T-cell (primary cell): ENCODE data around the gene SHISA8. TPM values are rescaled to one million over a fixed set of nuclear protein-coding genes. Genes with fewer than 3 reads are reported as not detected.
A peak's percentile ranks its signal among the peaks of the same experiment; 100 is the strongest.

Source experiments
- ATAC-seq, 4 experiments: fragments of 200-7000 bp in 3 of 4; fragments of 150-1000 bp in 1 of 4; cut with Tn5 transposase; replicated peaks in 1 of 4; 1 replicate in 3 of 4; 2 replicates in 1 of 4; pipeline ENCODE4 v1.10.0; 2021; ENCODE audit warnings: moderate library complexity in 3 of 4, mild to moderate bottlenecking in 2 of 4, moderate number of reproducible peaks in 1 of 4
- CTCF ChIA-PET, 2 donors: fragments of 300-600 bp; sonication (Branson Sonifier 250); formaldehyde crosslinking; loops; one replicate each; lab custom pipeline; 2022; ENCODE audit warnings: antibody characterized with exemption in 2 of 2; lab: Charles Lee
- POLR2A ChIA-PET, 2 donors: fragments of 300-600 bp; sonication (Branson Sonifier 250); formaldehyde crosslinking; loops; one replicate each; lab custom pipeline; 2022; ENCODE audit warnings: antibody characterized with exemption in 2 of 2; lab: Charles Lee
- DNase-seq, 35 experiments: peaks; one replicate each; pipeline versions ENCODE4 v3.0.0 to v3.0.0-alpha.2; 2013 to 2023
- H3K27ac ChIP-seq: one replicate; pipeline ENCODE4 v1.5.1; 2013; ENCODE audit warnings: low read length
- H3K27me3 ChIP-seq, 2 experiments: replicated peaks in 1 of 2; 1 replicate in 1 of 2; 2 replicates in 1 of 2; pipeline versions ENCODE4 v1.6.1 to v1.7.0; 2013; ENCODE audit warnings: low read length in 1 of 2, mixed read lengths in 1 of 2; ENCODE audit not compliant: control insufficient read depth in 2 of 2, insufficient read depth in 2 of 2; ENCODE audit errors: extremely low read depth in 1 of 2
- H3K36me3 ChIP-seq, 2 donors: 1 replicate in 1 of 2; 2 replicates in 1 of 2; pipeline versions ENCODE4 v1.6.1 to v1.7.0; 2013; ENCODE audit warnings: low read length in 1 of 2; ENCODE audit not compliant: control insufficient read depth in 2 of 2, insufficient read depth in 1 of 2; ENCODE audit errors: extremely low read depth in 1 of 2
- H3K4me1 ChIP-seq, 2 experiments: 1 replicate in 1 of 2; 2 replicates in 1 of 2; pipeline versions ENCODE4 v1.6.1 to v1.7.0; 2013; ENCODE audit warnings: low read length in 2 of 2, mixed read lengths in 1 of 2; ENCODE audit not compliant: insufficient read depth in 2 of 2, control insufficient read depth in 1 of 2; ENCODE audit errors: extremely low read depth in 1 of 2
- H3K4me3 ChIP-seq, 2 donors: 1 replicate in 1 of 2; 2 replicates in 1 of 2; pipeline versions ENCODE4 v1.5.1 to v1.7.0; 2013; ENCODE audit warnings: mild to moderate bottlenecking in 2 of 2, low read length in 1 of 2, moderate library complexity in 1 of 2; ENCODE audit not compliant: control insufficient read depth in 1 of 2; ENCODE audit errors: extremely low read depth in 1 of 2
- H3K9me3 ChIP-seq: 2 replicates; pipeline ENCODE4 v1.7.0; 2013
- H3K27ac Mint-ChIP-seq, 2 donors: one replicate each; pipeline ENCODE4 v1.8.0; 2020 to 2021; ENCODE audit warnings: mild to moderate bottlenecking in 2 of 2, mixed read lengths in 2 of 2
- H3K27me3 Mint-ChIP-seq, 2 donors: one replicate each; pipeline ENCODE4 v1.8.0; 2021 to 2022; ENCODE audit warnings: mixed read lengths in 2 of 2
- H3K36me3 Mint-ChIP-seq: one replicate; pipeline ENCODE4 v1.8.0; 2021; ENCODE audit warnings: mixed read lengths
- H3K4me1 Mint-ChIP-seq, 3 donors: one replicate each; pipeline ENCODE4 v1.8.0; 2020 to 2022; ENCODE audit warnings: mixed read lengths in 3 of 3, mild to moderate bottlenecking in 1 of 3
- H3K4me3 Mint-ChIP-seq, 3 donors: one replicate each; pipeline ENCODE4 v1.8.0; 2020 to 2022; ENCODE audit warnings: mild to moderate bottlenecking in 3 of 3, mixed read lengths in 3 of 3, moderate library complexity in 3 of 3
- H3K9me3 Mint-ChIP-seq, 3 donors: one replicate each; pipeline ENCODE4 v1.8.0; 2020 to 2022; ENCODE audit warnings: mixed read lengths in 3 of 3
- WGBS: methylation state at CpG from one replicate; pipeline ENCODE4 v1.1.5; 2013; ENCODE audit warnings: missing lambda C conversion rate; ENCODE audit not compliant: insufficient coverage; 5-methylcytosine and 5-hydroxymethylcytosine counted together
- total RNA-seq, 35 experiments: library from RNA in 6 of 35; stranded (reverse) in 6 of 35; fragments of 120-200 nt in 1 of 35; gene quantifications; one replicate each; pipeline versions ENCODE4 v1.2.1 to v1.2.4 and lab custom pipeline; 2013 to 2026

The SHISA8 gene
- total RNA-seq, 5 donors from 2014 or later (not counting 1 experiment from before 2014, with no cell fraction given), result 0.56 to 1.2 (median 0.75) TPM; not detected in 1

DNA sequence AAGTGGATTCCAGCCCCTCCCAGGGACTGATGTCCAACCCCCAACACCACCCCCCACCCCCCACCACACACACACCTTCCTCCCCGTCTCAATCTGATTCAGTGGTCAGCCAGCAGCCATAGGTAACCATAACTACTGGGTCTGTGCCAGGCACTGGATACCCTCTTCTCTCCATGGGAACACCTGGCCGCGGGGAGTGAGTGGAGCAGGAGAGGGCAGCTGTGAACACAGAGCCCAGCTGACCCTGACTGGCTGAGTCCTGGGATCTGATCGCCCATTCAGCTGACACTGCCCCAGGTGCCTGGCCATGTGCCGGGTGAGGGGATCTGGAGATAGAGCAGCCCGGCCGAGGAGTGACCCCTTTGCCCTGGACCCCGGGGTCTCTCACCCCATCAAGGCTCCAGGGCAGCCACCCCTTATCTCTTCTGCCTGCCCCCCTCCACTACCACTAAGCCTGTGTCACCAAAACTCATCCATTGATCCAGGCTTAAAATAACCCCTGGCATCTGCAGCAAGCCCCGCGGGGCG is 2.6 kb upstream of the SHISA8 start:
- peaks cover 15 to 28% of the 10 kb centered on the region in 2 donors for H3K27me3 Mint-ChIP-seq
- POLR2A ChIA-PET, result interaction anchor here in 1 of 2 donors (0.6 kb wide), 1 partner anchor 55 kb away, joined by 5 read pairs; no protein-coding TSS in a partner anchor
- no peak overlapping the region for H3K4me3 Mint-ChIP-seq

DNA sequence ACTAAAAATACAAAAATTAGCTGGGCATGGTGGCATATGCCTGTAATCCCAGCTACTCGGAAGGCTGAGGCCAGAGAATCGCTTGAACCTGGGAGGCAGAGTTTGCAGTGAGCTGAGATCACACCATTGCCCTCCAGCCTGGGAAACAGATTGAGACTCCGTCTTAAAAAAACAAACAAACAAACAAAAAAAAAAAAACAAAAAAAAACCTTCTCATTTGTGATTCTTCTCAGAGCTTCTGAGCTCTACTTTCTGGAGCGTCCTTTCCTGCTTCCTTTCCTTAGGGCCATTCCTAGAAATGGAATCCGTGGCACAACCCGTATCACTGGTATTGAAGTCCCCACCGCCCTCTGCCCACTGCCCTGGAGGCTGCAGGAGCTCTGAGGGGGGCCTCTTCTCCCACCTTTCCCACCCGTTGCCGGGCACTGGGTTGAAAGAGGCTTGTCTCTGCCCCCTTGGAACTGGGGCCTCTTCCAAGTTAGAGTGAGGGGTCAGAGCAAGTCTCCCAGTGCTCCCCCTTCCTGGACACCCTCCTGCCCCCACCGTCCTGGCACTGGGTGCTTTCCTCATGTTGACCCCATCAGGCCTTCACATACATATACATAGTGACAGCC is 2.0 kb upstream of the SHISA8 start:
- POLR2A ChIA-PET, result interaction anchor here (0.6 kb wide), 2 partner anchors 28 to 54 kb away, joined by 4 to 5 read pairs; no protein-coding TSS in a partner anchor
- peak overlapping the region in 1 of 3 donors; percentile 61 for H3K4me3 Mint-ChIP-seq

More for the DNA sequence above, 2.6 kb upstream of the SHISA8 start:
- WGBS, result 95% methylated on average over 7 of the region's 11 CpGs
- DNase-seq (no peak), ATAC-seq (no peak)
- Histone ChIP-seq H3K9me3 (no peaks in the 10 kb centered on the region), H3K27ac (no peak overlapping the region), H3K36me3 (no peaks in the 10 kb centered on the region), H3K4me3 (no peak overlapping the region), H3K4me1 (peaks cover 5 to 47% of the 10 kb centered on the region in 2 experiments), H3K27me3 (peaks cover 11 to 60% of the 10 kb centered on the region in 2 experiments)
- H3K27ac Mint-ChIP-seq, result no peak overlapping the region
- H3K4me1 Mint-ChIP-seq, result peaks cover 22 to 31% (median 23%) of the 10 kb centered on the region in 3 donors
- no peaks in the 10 kb centered on the region for H3K36me3 Mint-ChIP-seq
- CTCF ChIA-PET, result no interaction called here
- no peaks in the 10 kb centered on the region for H3K9me3 Mint-ChIP-seq

GRCh38 chr22:41915786-41916493 is 1.1 kb upstream of the SHISA8 start:
- Mint-ChIP-seq H3K27ac (no peak overlapping the region), H3K9me3 (no peaks in the 10 kb centered on the region), H3K4me3 (peak overlapping the region; percentile 50 to 61 (median 50)), H3K27me3 (peaks cover 27 to 41% of the 10 kb centered on the region in 2 donors), H3K4me1 (peaks cover 25 to 38% (median 29%) of the 10 kb centered on the region in 3 donors), H3K36me3 (no peaks in the 10 kb centered on the region)
- 59% methylated on average over 4 of the region's 11 CpGs for WGBS
- Histone ChIP-seq H3K4me3 (peak overlapping the region in 1 of 2 donors; percentile 15), H3K27me3 (peaks cover 11 to 75% of the 10 kb centered on the region in 2 experiments), H3K4me1 (peaks cover 8 to 52% of the 10 kb centered on the region in 2 experiments), H3K9me3 (no peaks in the 10 kb centered on the region), H3K36me3 (no peaks in the 10 kb centered on the region), H3K27ac (no peak overlapping the region)
- no peak for ATAC-seq
- ChIA-PET POLR2A (interaction anchor here in 1 of 2 donors (0.6 kb wide), 1 partner anchor 29 kb away, joined by 4 read pairs; no protein-coding TSS in a partner anchor), CTCF (no interaction called here)
- no peak for DNase-seq

More for the DNA sequence above, 2.0 kb upstream of the SHISA8 start:
- DNase-seq (no peak), ATAC-seq (no peak)
- WGBS, result 100% methylated on average over 3 of the region's 10 CpGs
- no peak overlapping the region for H3K27ac Mint-ChIP-seq
- Histone ChIP-seq H3K27me3 (peaks cover 11 to 66% of the 10 kb centered on the region in 2 experiments), H3K4me1 (peaks cover 5 to 47% of the 10 kb centered on the region in 2 experiments), H3K9me3 (no peaks in the 10 kb centered on the region), H3K4me3 (no peak overlapping the region), H3K36me3 (no peaks in the 10 kb centered on the region), H3K27ac (no peak overlapping the region)
- no peaks in the 10 kb centered on the region for H3K9me3 Mint-ChIP-seq
- H3K27me3 Mint-ChIP-seq, result peaks cover 20 to 34% of the 10 kb centered on the region in 2 donors
- CTCF ChIA-PET, result no interaction called here
- no peaks in the 10 kb centered on the region for H3K36me3 Mint-ChIP-seq
- peaks cover 23 to 33% (median 23%) of the 10 kb centered on the region in 3 donors for H3K4me1 Mint-ChIP-seq

DNA sequence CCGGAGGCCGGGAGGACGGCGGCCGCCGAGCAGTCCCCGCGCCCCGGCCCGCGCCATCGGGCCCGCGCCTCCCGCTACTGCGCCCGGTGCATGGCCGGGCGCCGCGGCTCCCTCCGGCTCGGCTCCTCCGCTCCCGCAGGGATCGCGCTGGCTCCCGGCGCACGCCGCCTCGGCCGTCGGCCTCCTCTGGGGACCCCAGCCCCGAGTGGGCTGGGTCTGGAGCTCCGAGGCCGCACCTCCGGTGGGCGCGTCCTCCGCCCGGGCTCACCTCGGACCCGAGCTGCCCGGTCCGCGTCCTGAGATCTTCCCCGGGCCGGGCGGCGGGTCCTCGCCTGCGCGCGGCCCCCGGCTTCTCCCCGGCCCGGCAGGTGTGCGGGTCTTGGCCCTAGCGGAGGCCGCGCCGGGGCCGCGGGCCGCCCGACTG is 251 bp downstream of the SHISA8 start:
- H3K9me3 Mint-ChIP-seq, result no peaks in the 10 kb centered on the region
- H3K36me3 Mint-ChIP-seq, result no peaks in the 10 kb centered on the region
- peak overlapping the region in 1 of 2 donors; percentile 35 for H3K4me3 ChIP-seq
- peaks cover 27 to 41% of the 10 kb centered on the region in 2 donors for H3K27me3 Mint-ChIP-seq
- POLR2A ChIA-PET, result interaction anchor here (0.6 to 0.7 kb wide), 2 partner anchors 84 to 381 kb away, joined by 5 to 10 read pairs; no protein-coding TSS in a partner anchor
- H3K9me3 ChIP-seq, result no peaks in the 10 kb centered on the region
- peaks cover 24 to 35% (median 25%) of the 10 kb centered on the region in 3 donors for H3K4me1 Mint-ChIP-seq
- H3K27ac Mint-ChIP-seq, result no peak overlapping the region
- ATAC-seq, result peak; percentile 7 to 17 (median 10)
- CTCF ChIA-PET, result interaction anchor here (0.7 to 1.3 kb wide), 2 partner anchors 10 to 26 kb away, joined by 5 to 6 read pairs; no protein-coding TSS in a partner anchor
- no peak for DNase-seq
- peaks cover 13 to 53% of the 10 kb centered on the region in 2 experiments for H3K4me1 ChIP-seq
- peaks cover 11 to 80% of the 10 kb centered on the region in 2 experiments for H3K27me3 ChIP-seq
- peak overlapping the region in 1 of 3 donors; percentile 61 for H3K4me3 Mint-ChIP-seq
- no peaks in the 10 kb centered on the region for H3K36me3 ChIP-seq
- WGBS, result 3% methylated on average over 67 of the region's 67 CpGs
- no peak overlapping the region for H3K27ac ChIP-seq

- H3K27ac Mint-ChIP-seq, result no peak overlapping the region
- H3K9me3 Mint-ChIP-seq, result no peaks in the 10 kb centered on the region
- H3K4me1 ChIP-seq, result peaks cover 15 to 53% of the 10 kb centered on the region in 2 experiments
- no peak overlapping the region for H3K27ac ChIP-seq
- WGBS, result 7% methylated on average over 73 of the region's 79 CpGs
- CTCF ChIA-PET, result interaction anchor here in 1 of 2 donors (1.3 kb wide), 1 partner anchor 26 kb away, joined by 5 read pairs; no protein-coding TSS in a partner anchor
- POLR2A ChIA-PET, result no interaction called here
- peak overlapping the region in 1 of 3 donors; percentile 60 for H3K4me3 Mint-ChIP-seq
- H3K27me3 Mint-ChIP-seq, result peaks cover 27 to 44% of the 10 kb centered on the region in 2 donors
- ATAC-seq (peak in 1 of 4 experiments; percentile 7), DNase-seq (no peak)
- H3K36me3 Mint-ChIP-seq, result no peaks in the 10 kb centered on the region
- H3K27me3 ChIP-seq, result peaks cover 11 to 80% of the 10 kb centered on the region in 2 experiments
- no peaks in the 10 kb centered on the region for H3K9me3 ChIP-seq
- H3K4me1 Mint-ChIP-seq, result peaks cover 27 to 36% (median 27%) of the 10 kb centered on the region in 3 donors
- no peaks in the 10 kb centered on the region for H3K36me3 ChIP-seq
- peak overlapping the region in 1 of 2 donors; percentile 35 for H3K4me3 ChIP-seq
These were observed 886 bp downstream of the SHISA8 start for GRCh38 chr22:41913842-41914534.
